ENCODE measurements around the gene CDX1.

CDX1 gene

GRCh38 chr5:150131978-150132694 lies 34.4 kb upstream of the CDX1 start:
- DNase-seq, result no peak

- no peak for DNase-seq
Observed at GRCh38 chr5:150132740-150133139, 33.8 kb upstream of the CDX1 start.

DNA sequence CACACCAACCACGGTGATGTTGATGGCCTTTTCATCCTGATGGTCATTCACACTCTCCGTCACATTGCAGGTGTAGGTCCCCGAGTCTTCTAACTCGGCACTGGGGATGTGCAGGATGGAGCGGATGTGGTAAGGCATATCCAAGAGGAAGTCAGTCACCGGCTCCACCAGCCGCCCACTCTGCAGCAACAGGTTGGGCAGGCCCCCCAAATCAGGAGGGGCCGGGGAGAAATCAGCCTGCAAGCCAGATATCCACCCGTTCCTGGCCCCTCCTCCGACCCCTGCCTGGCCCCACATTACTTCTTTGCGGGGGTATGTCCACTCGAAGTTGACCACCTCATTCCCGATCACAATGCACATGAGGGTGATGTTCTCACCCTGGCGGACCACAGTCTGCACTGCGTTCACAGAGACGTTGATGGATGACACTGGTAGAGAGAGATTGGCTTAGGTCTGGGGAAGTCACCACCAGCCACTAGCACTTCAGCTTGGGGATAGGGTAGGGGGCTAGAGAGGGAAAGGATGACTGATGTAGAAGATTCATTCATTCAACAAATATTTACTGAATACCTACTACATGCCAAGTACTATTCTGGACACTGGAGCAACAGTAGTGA lies 32.9 kb upstream of the CDX1 start:
- no peak for DNase-seq

DNA sequence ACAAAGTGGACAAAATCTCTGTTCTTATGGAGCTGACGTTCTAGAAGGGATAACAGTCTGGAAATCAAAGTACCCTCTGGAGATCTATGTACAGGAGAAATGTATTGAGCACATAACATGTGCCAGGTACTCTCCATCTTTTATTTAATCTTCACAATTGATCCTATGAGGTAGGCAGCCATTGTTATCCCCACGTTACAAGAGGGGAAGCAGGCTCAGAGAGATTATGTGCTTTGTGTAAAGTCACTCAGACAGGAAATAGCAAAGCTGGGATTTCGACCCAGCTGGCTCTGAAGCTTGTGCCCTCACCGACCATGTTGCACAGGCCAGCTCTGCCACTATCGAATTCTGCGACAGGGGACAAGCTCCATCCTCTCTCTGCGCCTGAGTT lies 32.4 kb upstream of the CDX1 start:
- no peak for DNase-seq

- DNase-seq, result no peak
Observed at GRCh38 chr5:150135557-150136304, 30.8 kb upstream of the CDX1 start.

DNA sequence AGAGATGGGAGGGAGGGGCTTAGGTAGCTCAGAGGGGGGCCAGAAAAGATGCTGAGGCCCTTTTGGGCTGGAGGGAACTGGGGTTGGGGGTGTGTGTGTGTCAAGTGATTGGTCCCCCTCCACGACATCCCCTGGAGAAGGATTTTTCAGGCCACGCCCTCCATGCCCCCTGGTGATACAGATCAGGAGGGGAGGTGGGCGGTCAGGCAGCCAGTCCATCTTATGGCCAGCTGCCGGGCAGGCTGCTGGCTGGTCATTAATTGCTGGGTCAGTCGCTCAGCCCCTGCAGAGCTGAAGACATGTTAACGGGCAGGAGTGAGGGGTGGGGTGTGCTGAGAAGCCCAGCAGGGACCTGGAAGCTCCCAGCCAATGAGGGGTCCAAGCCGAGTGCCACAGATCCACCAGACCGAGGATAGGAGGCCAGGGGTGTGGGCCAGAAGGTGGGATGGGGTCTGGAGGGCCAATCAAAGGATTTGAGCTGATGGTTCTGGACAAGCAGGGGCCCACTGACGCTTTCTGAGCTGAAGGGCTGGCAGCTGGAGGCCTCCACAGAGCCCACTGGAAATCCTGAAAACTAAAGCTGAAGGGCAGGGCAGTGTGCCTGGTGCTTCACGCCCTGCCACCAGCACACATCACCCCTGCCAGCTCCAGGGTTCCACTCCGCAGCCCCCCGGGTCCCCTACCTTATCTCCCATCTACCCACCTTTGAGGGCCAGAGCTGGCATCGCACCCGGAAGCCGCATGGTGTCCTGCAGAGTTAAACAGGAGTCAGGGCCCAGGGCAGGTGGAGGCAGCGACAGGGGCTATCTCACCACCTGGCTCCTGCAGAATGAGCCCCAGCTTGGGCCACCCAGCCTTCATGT lies 30.0 kb upstream of the CDX1 start:
- DNase-seq, result no peak

GRCh38 chr5:150137168-150137957 lies 29.2 kb upstream of the CDX1 start:
- DNase-seq, result no peak

DNA sequence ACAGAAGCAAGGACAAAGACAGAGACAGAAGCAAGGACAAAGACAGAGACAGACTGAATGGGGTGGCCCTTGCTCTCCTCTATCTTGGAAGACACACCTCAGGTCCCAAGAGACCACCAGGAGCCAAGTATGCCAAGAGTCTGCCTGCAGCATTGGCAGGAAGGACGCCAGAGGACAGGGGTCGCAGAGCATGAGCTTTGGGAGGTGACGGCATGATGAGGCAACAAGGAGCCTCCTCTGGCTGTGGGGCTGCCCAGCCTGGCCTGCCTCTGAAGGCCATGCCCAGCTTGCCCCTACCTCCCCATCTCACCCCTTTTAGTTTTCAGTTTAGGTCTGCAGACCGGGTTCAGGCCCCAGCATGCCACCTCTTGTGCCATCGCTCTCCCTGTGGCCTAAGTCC lies 28.6 kb upstream of the CDX1 start:
- no peak for DNase-seq

GRCh38 chr5:150138551-150139265 lies 27.9 kb upstream of the CDX1 start:
- DNase-seq, result peak in 1 of 2 experiments; percentile 49

GRCh38 chr5:150139334-150139733 lies 27.2 kb upstream of the CDX1 start:
- DNase-seq, result no peak

GRCh38 chr5:150140830-150141229 lies 25.7 kb upstream of the CDX1 start:
- no peak for DNase-seq

DNA sequence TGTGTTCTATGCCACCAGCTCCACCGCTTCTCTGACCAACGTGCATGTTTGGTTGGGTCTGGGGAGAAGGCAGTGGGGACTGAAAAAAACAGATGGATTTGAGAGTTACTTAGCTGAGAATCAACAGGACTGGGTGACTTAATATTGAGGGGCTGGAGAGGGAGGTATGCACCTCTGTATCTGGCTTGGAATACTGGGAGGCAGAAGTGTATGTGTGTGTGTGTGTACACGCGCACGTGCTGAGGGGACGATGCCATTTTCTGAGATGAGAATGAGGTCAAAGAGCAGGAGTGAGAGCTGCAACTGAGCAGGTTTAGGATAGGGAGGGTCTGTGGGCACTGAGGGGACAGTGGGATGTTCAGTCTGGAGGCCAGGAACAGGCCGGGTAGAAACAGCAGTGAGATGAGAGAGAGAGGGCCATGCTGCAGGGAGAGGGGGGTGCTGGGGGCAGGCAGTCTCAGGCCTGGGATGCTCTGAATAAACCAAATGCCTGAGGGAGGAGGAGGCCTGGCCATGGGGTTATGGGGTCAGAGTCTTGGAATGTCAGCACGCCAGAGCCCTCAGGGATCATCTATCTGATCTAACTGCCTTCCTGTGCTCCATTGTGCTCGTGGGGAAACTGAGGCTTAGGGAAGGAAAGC lies 24.9 kb upstream of the CDX1 start:
- no peak for DNase-seq

- no peak for DNase-seq
Observed at GRCh38 chr5:150142185-150142958, 24.2 kb upstream of the CDX1 start.

DNA sequence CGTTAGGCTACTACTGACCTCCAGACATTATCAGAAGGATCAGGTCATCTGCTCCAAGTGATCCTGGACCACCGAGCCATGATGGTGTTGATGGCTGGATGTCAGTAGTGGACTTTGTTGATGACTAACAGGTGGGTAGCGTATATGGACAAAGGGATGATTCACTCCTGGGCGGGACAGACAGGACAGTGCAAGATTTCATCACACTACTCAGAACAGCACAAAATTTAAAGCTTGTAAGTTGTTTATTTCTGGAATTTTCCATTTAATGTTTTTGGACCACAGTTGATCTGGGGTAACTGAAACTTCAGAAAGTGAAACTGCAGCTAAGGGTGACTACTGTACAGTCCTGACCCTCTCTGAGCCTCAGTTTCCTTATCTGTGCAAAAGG lies 23.6 kb upstream of the CDX1 start:
- DNase-seq, result no peak

GRCh38 chr5:150143350-150144245 lies 23.0 kb upstream of the CDX1 start:
- peak in 1 of 2 experiments; percentile 43 for DNase-seq

- DNase-seq, result no peak
Observed at GRCh38 chr5:150144246-150144801, 22.3 kb upstream of the CDX1 start.

GRCh38 chr5:150144879-150145278 lies 21.7 kb upstream of the CDX1 start:
- no peak for DNase-seq

- no peak for DNase-seq
Observed at GRCh38 chr5:150146235-150146634, 20.3 kb upstream of the CDX1 start.

All from NCI-H446 (cell line).